Activated CD8-positive, alpha-beta memory T cell treated with anti-CD3 and anti-CD28 coated beads for 1 hour (primary cell): ENCODE results near the gene COL11A2.

Experiments used
- DNase-seq, 2 donors: peaks; one replicate each; pipeline ENCODE4 v3.0.0-alpha.2; 2020; ENCODE audit warnings: low read depth in 1 of 2; ENCODE audit errors: extremely low read depth in 1 of 2

COL11A2 gene

GRCh38 chr6:33120001-33120400, 72.3 kb downstream of the COL11A2 start:
- no peak for DNase-seq

DNA sequence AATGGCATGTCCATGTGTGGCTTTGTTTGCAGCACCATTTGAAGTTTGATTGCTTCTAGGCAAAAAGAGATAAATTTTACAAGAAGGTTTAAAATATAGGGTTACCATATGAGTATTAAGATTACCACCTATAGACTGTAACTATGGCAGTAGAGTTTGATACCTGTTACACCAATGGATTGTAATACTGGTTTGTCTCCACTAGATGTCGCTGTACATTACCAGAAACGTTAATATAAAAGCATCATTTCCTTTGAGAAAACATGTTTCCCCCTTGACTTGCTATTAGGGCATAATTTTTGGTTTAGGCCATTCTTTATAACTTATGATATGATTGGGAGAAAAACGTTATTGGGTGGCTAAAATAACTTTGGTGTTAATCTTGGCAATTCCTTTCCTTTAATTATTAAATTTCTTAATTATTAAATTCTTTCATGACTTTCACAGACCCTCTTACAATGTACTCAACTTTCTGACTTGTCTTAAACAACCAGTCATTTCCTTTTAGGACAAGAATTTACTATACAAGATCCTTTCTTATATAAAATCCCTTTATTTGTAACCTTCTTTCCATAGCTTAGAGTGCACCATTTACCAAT, 73.6 kb downstream of the COL11A2 start:
- DNase-seq = no peak

DNA sequence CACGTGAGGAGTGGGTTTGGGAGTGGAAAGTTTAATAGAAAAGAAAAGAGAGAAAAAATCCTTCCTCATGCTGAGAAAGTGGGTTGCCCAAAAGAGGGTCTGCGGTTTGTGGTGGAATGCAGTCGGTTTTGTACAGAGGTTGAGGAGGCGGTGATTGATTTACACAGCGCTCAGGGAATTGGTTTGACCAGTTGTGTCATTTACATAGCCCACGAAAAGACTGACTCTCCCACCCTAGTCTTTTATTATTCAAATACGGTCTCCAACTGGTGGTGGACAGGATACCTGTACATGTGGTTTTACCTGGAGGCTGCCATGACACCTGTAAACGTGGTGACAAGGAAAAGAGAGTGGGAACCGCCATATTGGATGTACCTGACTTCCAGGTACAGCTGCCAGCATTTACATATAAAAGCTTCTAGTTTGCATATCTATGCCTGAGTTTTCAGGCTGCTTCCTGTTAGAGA, 74.4 kb downstream of the COL11A2 start:
- DNase-seq = no peak

DNA sequence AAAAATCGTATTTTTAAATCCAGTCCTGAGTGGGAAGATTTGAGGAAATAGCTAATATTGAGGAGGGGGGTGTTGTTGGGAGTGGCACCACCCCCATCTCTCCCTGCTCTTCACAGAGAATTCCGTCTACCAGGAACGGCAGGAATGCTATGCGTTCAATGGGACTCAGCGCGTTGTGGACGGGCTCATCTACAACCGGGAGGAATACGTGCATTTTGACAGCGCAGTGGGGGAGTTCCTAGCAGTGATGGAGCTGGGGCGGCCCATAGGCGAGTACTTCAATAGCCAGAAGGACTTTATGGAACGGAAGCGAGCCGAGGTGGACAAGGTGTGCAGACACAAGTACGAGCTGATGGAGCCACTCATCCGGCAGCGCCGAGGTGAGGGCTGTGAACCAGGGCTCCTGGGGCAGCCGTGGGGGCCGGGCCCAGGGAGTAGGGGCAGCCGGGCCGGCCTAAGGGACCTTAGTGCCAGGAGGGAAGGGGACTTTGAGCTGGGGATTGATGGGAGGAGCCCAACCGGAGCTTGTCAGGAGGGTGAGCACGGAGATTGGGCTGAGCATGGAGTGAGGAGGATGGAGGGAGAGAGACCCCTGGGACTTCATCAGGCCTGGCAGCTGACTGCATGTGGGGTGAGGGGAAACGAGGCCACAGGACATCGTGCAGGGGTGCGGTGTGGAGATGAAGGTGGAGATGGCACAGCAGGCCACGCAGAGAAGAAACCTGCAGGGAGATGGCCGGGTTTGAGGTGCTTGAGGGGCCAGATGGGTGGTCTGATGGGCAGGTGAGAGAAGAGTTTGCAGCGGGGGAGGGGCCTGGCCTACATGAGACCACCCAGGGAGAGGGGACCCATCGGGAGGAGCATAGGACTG, 75.2 kb downstream of the COL11A2 start:
- DNase-seq = no peak

DNA sequence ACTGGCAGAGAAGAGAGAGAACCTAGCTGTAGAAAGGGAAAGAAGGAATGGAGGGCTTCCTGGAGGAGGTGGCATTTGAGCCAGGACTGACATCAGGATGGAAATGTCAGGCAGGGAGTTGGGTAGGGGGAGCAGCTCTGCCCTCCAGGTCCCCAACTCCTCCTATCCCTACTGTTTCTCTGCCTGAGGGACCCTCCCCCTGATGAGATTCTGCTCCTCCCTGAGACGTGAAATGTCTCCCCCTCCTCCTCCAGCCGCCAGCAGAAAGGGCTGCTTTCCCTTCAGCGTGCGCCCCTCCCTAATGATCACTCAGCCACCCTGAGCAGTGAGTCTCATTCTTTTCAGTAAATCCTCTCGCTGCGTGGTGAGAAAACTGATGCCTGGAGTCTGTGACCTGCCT, 75.8 kb downstream of the COL11A2 start:
- no peak for DNase-seq

GRCh38 chr6:33114406-33114805, 77.9 kb downstream of the COL11A2 start:
- DNase-seq = no peak

DNA sequence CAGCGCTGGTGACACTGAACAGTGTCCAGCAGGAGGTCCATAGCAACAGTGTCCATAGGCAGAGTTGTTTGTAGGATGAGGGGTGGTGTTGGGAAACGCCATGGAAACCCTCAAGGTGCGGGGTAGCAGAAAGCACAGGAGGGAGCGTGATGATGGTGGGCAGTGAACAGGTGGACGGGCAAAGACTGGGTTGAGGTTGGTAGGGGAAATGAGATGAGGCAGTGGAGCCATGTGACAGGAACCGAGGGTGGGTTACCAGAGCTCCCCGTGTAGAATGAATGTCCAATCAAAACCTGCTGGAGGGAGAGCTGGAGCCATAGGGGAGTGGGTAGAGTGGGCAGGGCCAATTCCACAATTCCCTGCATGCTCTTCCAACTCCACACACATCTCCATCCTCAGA, 78.5 kb downstream of the COL11A2 start:
- no peak for DNase-seq
